Measurements from ENCODE around the gene PRX. TPM values are rescaled to one million over a fixed set of nuclear protein-coding genes. Genes with fewer than 3 reads are reported as not detected.

PRX gene
- total RNA-seq, 4 donors from 2014 or later, result 1.5 to 5.0 (median 2.6) TPM

GRCh38 chr19:40360020-40360707 lies 53.0 kb downstream of the PRX start:
- no peaks in the 10 kb centered on the region for H3K9me3 ChIP-seq
- 92 to 100% methylated on average over 3 to 13 of the region's 13 CpGs for WGBS, 2 donors (ENCODE audit: low coverage in 1 of 2)
- no peak for TF ChIP-seq POLR2A (IDR thresholded peaks at IDR 0.05)
- TF ChIP-seq CTCF (IDR thresholded peaks at IDR 0.05), result no peak
- no peak for TF ChIP-seq POLR2AphosphoS5 (IDR thresholded peaks at IDR 0.05)
- TF ChIP-seq EP300 (IDR thresholded peaks at IDR 0.05; ENCODE audit: low read depth), result no peak
- DNase-seq, result no peak
- no peak overlapping the region for H3K27ac ChIP-seq
- H3K27me3 ChIP-seq, result no peaks in the 10 kb centered on the region
- in situ Hi-C loops (cut with MboI; ENCODE audit: low pct_ligation_motif_present in 1 of 4, low pct_unique_long_range_greater_than_20kb in 1 of 4, low sequenced_read_pairs in 3 of 4) (no loop called here), intact Hi-C loops (cut with DNase I; ENCODE audit: low total_unique reads) (no loop called here)
- no peak overlapping the region for H3K4me3 ChIP-seq
- peaks cover 0 to 8% (median 0%) of the 10 kb centered on the region in 4 donors for H3K4me1 ChIP-seq
- H3K36me3 ChIP-seq, result no peaks in the 10 kb centered on the region

DNA sequence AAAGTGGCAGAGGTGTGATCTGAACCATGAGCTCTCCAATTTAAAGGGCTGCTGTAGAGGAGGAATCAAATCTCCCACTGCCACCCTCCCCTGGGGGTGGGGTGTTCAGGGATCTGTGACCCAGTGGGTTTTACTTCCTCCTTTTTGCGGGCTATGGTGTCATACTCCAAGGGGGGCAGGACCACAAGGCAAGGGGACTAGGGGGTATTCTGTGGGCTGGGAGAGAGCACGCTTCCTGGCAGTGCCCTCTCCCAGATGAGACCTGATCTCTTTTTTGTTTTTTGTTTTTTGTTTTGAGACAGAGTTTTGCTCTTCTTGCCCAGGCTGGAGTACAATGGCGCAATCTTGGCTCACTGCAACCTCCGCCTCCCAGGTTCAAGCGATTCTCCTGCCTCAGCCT lies 54.4 kb downstream of the PRX start:
- Histone ChIP-seq H3K4me1 (peaks cover 0 to 4% (median 0%) of the 10 kb centered on the region in 4 donors), H3K4me3 (no peak overlapping the region), H3K9me3 (no peaks in the 10 kb centered on the region), H3K36me3 (no peaks in the 10 kb centered on the region), H3K27ac (no peak overlapping the region), H3K27me3 (no peaks in the 10 kb centered on the region)
- in situ Hi-C loops (cut with MboI; ENCODE audit: low pct_ligation_motif_present in 1 of 4, low pct_unique_long_range_greater_than_20kb in 1 of 4, low sequenced_read_pairs in 3 of 4), result no loop called here
- 85 to 100% methylated on average over 2 to 5 of the region's 5 CpGs for WGBS, 2 donors (ENCODE audit: low coverage in 1 of 2)
- peak; percentile 20 for DNase-seq
- intact Hi-C loops (cut with DNase I; ENCODE audit: low total_unique reads), result no loop called here
- TF ChIP-seq CTCF (IDR thresholded peaks at IDR 0.05) (no peak), POLR2A (IDR thresholded peaks at IDR 0.05) (no peak), POLR2AphosphoS5 (IDR thresholded peaks at IDR 0.05) (no peak), EP300 (IDR thresholded peaks at IDR 0.05; ENCODE audit: low read depth) (no peak)

DNA sequence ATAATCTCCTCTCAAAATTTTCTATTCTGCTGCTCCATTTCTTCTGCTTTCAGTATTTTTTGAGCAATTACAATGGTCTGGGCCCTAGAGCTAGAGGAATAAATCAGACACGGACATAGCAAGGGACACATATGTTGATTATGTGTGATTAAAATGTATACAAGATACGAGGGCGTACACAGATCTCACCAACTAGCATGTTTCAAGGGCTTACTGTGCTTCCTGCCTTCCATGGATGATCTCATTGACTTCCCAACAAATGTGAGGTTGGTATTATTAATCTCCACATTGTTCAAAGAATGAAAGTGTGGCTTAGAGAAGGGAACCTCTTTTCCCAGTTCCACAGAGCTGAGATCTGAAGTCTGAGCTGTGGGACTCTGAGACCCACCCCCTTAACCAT lies 55.5 kb downstream of the PRX start:
- H3K27ac ChIP-seq, result no peak overlapping the region
- DNase-seq, result no peak
- no peak overlapping the region for H3K4me3 ChIP-seq
- WGBS, 2 donors (ENCODE audit: low coverage in 1 of 2), result 67 to 85% methylated on average over 1 to 3 of the region's 3 CpGs
- no peaks in the 10 kb centered on the region for H3K27me3 ChIP-seq
- TF ChIP-seq CTCF (IDR thresholded peaks at IDR 0.05) (no peak), POLR2A (IDR thresholded peaks at IDR 0.05) (no peak), POLR2AphosphoS5 (IDR thresholded peaks at IDR 0.05) (no peak), EP300 (IDR thresholded peaks at IDR 0.05; ENCODE audit: low read depth) (no peak)
- intact Hi-C loops (cut with DNase I; ENCODE audit: low total_unique reads), result no loop called here
- H3K9me3 ChIP-seq, result no peaks in the 10 kb centered on the region
- in situ Hi-C loops (cut with MboI; ENCODE audit: low pct_ligation_motif_present in 1 of 4, low pct_unique_long_range_greater_than_20kb in 1 of 4, low sequenced_read_pairs in 3 of 4), result no loop called here
- H3K4me1 ChIP-seq, result peaks cover 0 to 4% (median 0%) of the 10 kb centered on the region in 4 donors
- no peaks in the 10 kb centered on the region for H3K36me3 ChIP-seq

DNA sequence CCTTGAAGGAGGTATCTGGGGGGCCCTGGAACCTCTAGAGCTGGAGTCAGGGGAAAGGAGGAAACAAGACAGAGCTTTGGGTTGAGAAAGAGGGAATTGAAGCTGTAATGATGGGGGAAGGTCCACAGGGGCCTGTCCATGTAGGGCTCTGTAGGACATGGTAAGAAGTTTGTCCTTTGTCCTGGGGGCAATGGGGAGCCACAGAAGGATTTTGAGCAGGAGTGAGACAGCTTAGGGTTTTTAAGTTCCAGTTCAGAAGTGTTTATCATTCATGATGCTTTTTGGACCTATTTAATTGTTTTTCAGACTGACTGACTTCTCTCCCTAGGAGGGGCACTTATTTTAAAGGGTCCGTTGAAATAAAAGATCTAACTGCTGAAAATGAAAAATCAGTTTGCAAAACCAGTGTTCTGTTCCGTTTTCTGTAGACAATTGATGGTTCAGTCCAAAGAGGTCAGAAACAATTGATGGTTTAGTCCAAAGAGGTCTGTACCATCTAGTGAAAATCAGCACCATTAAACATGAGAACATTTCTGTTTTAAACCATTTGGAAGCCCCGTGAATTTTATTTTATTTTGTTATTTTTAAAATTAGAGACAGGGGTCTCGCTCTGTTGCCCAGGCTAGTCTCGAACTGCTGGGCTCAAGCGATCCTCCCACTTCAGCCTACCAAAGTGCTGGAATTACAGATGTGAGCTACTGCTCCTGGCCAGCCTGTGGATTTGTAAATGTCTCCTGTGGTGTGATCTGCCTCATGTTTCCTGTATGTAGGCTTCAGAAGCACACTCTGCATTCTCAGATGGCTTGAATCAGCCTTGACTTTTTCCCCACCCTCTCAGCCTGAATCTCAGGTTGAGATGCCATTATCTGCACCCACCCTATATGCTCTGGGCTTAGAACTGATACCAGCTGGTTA lies 56.2 kb downstream of the PRX start:
- WGBS, 2 donors (ENCODE audit: low coverage in 1 of 2), result 90 to 93% methylated on average over 5 to 6 of the region's 6 CpGs
- no peak overlapping the region for H3K27ac ChIP-seq
- no peak for TF ChIP-seq POLR2AphosphoS5 (IDR thresholded peaks at IDR 0.05)
- TF ChIP-seq POLR2A (IDR thresholded peaks at IDR 0.05), result no peak
- TF ChIP-seq CTCF (IDR thresholded peaks at IDR 0.05), result no peak
- no peak for TF ChIP-seq EP300 (IDR thresholded peaks at IDR 0.05; ENCODE audit: low read depth)
- no peak for DNase-seq
- no peaks in the 10 kb centered on the region for H3K9me3 ChIP-seq
- H3K27me3 ChIP-seq, result no peaks in the 10 kb centered on the region
- in situ Hi-C loops (cut with MboI; ENCODE audit: low pct_ligation_motif_present in 1 of 4, low pct_unique_long_range_greater_than_20kb in 1 of 4, low sequenced_read_pairs in 3 of 4) (no loop called here), intact Hi-C loops (cut with DNase I; ENCODE audit: low total_unique reads) (no loop called here)
- H3K4me1 ChIP-seq, result peaks cover 0 to 4% (median 0%) of the 10 kb centered on the region in 4 donors
- H3K4me3 ChIP-seq, result no peak overlapping the region
- H3K36me3 ChIP-seq, result no peaks in the 10 kb centered on the region

Measured in transverse colon (tissue), 4 donors.